NCI-H460 (cell line): ENCODE data around the gene ACSS2. TPM values are rescaled to one million over a fixed set of nuclear protein-coding genes. Genes with fewer than 3 reads are reported as not detected.

Experiments used
- DNase-seq: peaks from one replicate; pipeline ENCODE4 v3.0.0-alpha.2; 2016; ENCODE audit warnings: low read depth; ENCODE audit errors: extremely low read depth
- total RNA-seq: library from RNA; depleted of rRNA; stranded (reverse); fragments of >200 nt; shearing (Covaris generic); gene quantifications from 2 replicates; pipeline ENCODE4 v1.2.3, GENCODE V29; 2014; rRNA removed

The ACSS2 gene
- total RNA-seq, 1 experiment from 2014 or later, result 33.3 TPM

DNA sequence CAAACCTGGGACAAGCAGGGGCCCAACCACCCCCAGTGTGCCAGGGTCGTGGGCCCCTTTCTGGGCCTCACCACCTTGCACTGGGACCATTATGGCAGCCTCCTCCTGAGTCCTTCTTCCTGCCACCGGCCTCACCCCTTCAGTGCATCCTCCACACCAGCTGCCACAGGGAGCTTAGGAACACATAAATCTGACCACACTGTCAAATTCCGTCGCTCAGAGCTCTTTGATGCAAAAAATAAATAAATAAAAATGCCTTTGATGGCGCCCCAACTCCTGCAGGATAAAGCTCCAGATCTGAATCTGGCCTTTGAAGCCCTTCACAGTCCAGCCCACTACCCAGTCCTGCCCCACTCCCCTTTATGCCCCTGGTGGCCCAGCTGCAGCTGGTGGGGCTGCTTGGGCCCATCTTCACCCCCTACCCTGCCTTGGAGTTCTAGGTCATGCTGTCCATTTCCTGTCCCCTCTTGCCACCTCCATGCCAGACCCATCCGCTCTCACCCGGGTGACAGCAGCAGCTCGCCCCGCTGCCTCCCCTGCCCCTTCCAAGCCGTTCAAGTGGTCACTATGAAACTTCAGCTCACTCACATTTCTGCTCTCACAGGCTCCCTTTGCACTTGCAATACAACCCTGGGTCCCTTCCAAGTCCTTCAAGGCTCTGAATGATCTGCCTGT, 95.3 kb downstream of the ACSS2 start:
- no peak for DNase-seq

DNA sequence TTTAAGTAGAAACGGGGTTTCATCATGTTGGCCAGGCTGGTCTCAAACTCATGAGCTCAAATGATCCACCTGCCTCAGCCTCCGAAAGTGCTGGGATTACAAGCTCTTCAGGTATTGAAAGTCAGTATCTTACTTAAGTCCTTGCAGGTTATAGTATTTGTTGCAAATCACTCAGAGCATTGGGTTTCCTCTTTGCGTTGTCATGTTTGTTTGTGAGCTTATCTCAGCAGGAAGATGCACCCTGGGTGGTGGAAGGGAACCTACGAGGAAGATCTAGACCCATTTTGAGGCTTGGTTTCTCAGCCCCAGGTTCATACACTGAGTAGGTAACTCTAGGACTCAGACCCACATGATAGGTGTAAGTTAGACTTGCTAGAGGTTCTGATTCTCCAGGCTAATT, 97.8 kb downstream of the ACSS2 start:
- DNase-seq, result no peak

DNA sequence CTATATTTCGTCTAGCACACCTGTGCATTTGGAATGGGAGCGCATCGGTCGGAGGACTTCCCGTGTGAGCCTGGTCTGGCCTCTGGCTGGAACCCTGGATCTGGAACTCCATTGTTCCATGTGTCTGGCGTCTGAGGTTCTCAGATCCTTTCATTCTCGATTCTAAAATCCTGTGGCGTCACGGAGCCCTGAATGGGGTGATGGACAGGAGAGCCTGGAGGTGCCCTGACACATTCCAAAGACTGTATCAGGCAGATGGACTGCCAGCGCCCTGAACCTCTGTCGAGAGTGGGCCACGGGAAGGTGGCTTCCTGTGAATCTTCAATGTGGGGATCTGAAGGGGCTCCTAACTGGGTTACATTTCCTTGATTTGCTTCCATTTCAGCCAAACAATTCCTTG, 99.9 kb downstream of the ACSS2 start:
- no peak for DNase-seq

Other genes starting within 250 kb of the ACSS2 start
- 34.9 and 38.3 TPM in 2 replicates for gene PIGU, start 199.5 kb upstream of the ACSS2 start, total RNA-seq
- 2.2 and 2.4 TPM in 2 replicates for gene TP53INP2, start 172.3 kb upstream of the ACSS2 start, total RNA-seq
- 10.1 and 11.2 TPM in 2 replicates for gene NCOA6, start 51.0 kb upstream of the ACSS2 start, total RNA-seq
- 3.4 and 3.9 TPM in 2 replicates for gene GGT7, start 3.8 kb upstream of the ACSS2 start, total RNA-seq
- gene GSS, start 79.2 kb downstream of the ACSS2 start, total RNA-seq, result 97.8 and 100.0 TPM in 2 replicates
- gene MYH7B, start 79.3 kb downstream of the ACSS2 start, total RNA-seq, result 0.05 and 0.49 TPM in 2 replicates
- gene TRPC4AP, start 216.2 kb downstream of the ACSS2 start, total RNA-seq, result 43.3 and 49.5 TPM in 2 replicates